ENCODE results near the gene DEFB112.

The DEFB112 gene

GRCh38 chr6:50021894-50022293, 27.8 kb downstream of the DEFB112 start, which contains the start of gene DEFB110:
DEFB110 (minus strand) TSS chr6:50021994; CDS start chr6:50021935, 59 bp downstream.
- in situ Hi-C loops (cut with MboI; ENCODE audit: low pct_unique_long_range_greater_than_20kb, low sequenced_read_pairs): no loop called here
- DNase-seq: no peak

GRCh38 chr6:50007819-50008218, 41.9 kb downstream of the DEFB112 start:
- no peak for DNase-seq
- in situ Hi-C loops (cut with MboI; ENCODE audit: low pct_unique_long_range_greater_than_20kb, low sequenced_read_pairs): no loop called here

GRCh38 chr6:50003139-50003538, 46.6 kb downstream of the DEFB112 start:
- DNase-seq: no peak
- in situ Hi-C loops (cut with MboI; ENCODE audit: low pct_unique_long_range_greater_than_20kb, low sequenced_read_pairs): no loop called here

GRCh38 chr6:49995278-49995677, 54.5 kb downstream of the DEFB112 start:
- in situ Hi-C loops (cut with MboI; ENCODE audit: low pct_unique_long_range_greater_than_20kb, low sequenced_read_pairs): no loop called here
- no peak for DNase-seq
